Measurements from ENCODE around the gene RITA1. TPM values are rescaled to one million over a fixed set of nuclear protein-coding genes. Genes with fewer than 3 reads are reported as not detected.

RITA1 gene
- total and polyA plus RNA-seq, 10 of the 15 experiments (the other 5 are each of a cell fraction or from before 2014, with no cell fraction given) = 2.3 to 39.9 (median 24.8) TPM

DNA sequence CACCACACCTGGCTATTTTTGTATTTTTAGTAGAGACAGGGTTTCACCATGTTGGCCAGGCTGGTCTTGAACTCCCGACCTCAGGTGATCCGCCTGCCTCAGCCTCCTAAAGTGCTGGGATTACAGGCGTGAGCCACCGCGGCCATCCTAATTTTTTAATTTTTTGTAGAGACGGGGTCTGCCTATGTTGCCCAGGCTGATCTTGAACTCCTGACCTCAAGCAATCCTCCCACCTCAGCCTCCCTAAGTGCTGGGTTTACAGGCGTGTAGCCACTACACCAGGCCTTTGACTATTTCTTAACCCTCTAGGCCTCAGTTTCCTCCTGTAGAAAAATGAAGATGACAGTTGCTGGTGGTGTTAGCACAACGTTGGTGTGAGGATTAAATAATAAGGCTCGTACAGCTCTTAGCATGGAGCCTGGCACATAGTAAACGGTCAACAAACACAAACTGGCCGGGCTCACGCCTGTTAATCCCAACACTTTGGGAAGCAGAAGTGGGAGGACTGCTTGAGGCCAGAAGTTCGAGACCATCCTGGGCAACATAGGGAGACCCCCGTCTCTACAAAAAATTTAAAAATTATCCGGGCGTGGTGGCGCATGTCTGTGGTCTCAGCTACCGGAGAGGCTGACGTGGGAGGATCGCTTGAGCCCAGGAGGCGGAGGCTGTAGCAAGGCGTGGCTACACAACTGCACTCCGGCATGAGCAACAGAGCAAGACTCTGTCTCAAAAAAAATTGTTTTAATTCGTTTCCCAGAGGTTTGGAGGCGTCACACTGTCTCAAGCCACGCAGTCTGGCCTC lies 1.2 kb upstream of the RITA1 start (continued):
- TF ChIP-seq, protein P1, sequence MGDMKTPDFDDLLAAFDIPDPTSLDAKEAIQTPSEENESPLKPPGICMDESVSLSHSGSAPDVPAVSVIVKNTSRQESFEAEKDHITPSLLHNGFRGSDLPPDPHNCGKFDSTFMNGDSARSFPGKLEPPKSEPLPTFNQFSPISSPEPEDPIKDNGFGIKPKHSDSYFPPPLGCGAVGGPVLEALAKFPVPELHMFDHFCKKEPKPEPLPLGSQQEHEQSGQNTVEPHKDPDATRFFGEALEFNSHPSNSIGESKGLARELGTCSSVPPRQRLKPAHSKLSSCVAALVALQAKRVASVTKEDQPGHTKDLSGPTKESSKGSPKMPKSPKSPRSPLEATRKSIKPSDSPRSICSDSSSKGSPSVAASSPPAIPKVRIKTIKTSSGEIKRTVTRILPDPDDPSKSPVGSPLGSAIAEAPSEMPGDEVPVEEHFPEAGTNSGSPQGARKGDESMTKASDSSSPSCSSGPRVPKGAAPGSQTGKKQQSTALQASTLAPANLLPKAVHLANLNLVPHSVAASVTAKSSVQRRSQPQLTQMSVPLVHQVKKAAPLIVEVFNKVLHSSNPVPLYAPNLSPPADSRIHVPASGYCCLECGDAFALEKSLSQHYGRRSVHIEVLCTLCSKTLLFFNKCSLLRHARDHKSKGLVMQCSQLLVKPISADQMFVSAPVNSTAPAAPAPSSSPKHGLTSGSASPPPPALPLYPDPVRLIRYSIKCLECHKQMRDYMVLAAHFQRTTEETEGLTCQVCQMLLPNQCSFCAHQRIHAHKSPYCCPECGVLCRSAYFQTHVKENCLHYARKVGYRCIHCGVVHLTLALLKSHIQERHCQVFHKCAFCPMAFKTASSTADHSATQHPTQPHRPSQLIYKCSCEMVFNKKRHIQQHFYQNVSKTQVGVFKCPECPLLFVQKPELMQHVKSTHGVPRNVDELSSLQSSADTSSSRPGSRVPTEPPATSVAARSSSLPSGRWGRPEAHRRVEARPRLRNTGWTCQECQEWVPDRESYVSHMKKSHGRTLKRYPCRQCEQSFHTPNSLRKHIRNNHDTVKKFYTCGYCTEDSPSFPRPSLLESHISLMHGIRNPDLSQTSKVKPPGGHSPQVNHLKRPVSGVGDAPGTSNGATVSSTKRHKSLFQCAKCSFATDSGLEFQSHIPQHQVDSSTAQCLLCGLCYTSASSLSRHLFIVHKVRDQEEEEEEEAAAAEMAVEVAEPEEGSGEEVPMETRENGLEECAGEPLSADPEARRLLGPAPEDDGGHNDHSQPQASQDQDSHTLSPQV (IDR thresholded peaks at IDR 0.05) = no peak
- TF ChIP-seq ZZZ3 (IDR thresholded peaks at IDR 0.05; ENCODE audit: control insufficient read depth, insufficient read length, low read depth) (no peak), CHD1 (IDR thresholded peaks at IDR 0.05; ENCODE audit: low read depth, low read length) (no peak), MTA2 (IDR thresholded peaks at IDR 0.05; ENCODE audit: low read depth) (no peak), EGR1 (IDR thresholded peaks at IDR 0.05; ENCODE audit: borderline replicate concordance in 1 of 2, low read depth in 2 of 2, low read length in 2 of 2) (peak in 1 of 2 experiments; percentile 68; a peak in 2 of 3 replicates), IKZF1 (conservative IDR thresholded peaks at IDR 0.05) (no peak), BHLHE40 (IDR thresholded peaks at IDR 0.05; ENCODE audit: borderline replicate concordance in 1 of 2, low read depth in 2 of 2, low read length in 1 of 2) (no peak), TAF1 (IDR thresholded peaks at IDR 0.05; ENCODE audit: borderline replicate concordance, low read depth, low read length) (no peak), ZNF217 (IDR thresholded peaks at IDR 0.05) (no peak)
- TF ChIP-seq, protein P2, sequence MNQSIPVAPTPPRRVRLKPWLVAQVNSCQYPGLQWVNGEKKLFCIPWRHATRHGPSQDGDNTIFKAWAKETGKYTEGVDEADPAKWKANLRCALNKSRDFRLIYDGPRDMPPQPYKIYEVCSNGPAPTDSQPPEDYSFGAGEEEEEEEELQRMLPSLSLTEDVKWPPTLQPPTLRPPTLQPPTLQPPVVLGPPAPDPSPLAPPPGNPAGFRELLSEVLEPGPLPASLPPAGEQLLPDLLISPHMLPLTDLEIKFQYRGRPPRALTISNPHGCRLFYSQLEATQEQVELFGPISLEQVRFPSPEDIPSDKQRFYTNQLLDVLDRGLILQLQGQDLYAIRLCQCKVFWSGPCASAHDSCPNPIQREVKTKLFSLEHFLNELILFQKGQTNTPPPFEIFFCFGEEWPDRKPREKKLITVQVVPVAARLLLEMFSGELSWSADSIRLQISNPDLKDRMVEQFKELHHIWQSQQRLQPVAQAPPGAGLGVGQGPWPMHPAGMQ (IDR thresholded peaks at IDR 0.05; ENCODE audit: borderline replicate concordance) = no peak
- TF ChIP-seq, protein P3, sequence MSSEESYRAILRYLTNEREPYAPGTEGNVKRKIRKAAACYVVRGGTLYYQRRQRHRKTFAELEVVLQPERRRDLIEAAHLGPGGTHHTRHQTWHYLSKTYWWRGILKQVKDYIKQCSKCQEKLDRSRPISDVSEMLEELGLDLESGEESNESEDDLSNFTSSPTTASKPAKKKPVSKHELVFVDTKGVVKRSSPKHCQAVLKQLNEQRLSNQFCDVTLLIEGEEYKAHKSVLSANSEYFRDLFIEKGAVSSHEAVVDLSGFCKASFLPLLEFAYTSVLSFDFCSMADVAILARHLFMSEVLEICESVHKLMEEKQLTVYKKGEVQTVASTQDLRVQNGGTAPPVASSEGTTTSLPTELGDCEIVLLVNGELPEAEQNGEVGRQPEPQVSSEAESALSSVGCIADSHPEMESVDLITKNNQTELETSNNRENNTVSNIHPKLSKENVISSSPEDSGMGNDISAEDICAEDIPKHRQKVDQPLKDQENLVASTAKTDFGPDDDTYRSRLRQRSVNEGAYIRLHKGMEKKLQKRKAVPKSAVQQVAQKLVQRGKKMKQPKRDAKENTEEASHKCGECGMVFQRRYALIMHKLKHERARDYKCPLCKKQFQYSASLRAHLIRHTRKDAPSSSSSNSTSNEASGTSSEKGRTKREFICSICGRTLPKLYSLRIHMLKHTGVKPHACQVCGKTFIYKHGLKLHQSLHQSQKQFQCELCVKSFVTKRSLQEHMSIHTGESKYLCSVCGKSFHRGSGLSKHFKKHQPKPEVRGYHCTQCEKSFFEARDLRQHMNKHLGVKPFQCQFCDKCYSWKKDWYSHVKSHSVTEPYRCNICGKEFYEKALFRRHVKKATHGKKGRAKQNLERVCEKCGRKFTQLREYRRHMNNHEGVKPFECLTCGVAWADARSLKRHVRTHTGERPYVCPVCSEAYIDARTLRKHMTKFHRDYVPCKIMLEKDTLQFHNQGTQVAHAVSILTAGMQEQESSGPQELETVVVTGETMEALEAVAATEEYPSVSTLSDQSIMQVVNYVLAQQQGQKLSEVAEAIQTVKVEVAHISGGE (CRISPR knock-in tag; IDR thresholded peaks at IDR 0.05) = no peak
- TF ChIP-seq, protein P4, sequence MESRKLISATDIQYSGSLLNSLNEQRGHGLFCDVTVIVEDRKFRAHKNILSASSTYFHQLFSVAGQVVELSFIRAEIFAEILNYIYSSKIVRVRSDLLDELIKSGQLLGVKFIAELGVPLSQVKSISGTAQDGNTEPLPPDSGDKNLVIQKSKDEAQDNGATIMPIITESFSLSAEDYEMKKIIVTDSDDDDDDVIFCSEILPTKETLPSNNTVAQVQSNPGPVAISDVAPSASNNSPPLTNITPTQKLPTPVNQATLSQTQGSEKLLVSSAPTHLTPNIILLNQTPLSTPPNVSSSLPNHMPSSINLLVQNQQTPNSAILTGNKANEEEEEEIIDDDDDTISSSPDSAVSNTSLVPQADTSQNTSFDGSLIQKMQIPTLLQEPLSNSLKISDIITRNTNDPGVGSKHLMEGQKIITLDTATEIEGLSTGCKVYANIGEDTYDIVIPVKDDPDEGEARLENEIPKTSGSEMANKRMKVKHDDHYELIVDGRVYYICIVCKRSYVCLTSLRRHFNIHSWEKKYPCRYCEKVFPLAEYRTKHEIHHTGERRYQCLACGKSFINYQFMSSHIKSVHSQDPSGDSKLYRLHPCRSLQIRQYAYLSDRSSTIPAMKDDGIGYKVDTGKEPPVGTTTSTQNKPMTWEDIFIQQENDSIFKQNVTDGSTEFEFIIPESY (IDR thresholded peaks at IDR 0.05) = no peak
- TF ChIP-seq, protein P5, sequence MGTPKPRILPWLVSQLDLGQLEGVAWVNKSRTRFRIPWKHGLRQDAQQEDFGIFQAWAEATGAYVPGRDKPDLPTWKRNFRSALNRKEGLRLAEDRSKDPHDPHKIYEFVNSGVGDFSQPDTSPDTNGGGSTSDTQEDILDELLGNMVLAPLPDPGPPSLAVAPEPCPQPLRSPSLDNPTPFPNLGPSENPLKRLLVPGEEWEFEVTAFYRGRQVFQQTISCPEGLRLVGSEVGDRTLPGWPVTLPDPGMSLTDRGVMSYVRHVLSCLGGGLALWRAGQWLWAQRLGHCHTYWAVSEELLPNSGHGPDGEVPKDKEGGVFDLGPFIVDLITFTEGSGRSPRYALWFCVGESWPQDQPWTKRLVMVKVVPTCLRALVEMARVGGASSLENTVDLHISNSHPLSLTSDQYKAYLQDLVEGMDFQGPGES (IDR thresholded peaks at IDR 0.05) = no peak
